HG02938 (cell line): ENCODE results near the gene SRRM1.

ENCODE experiments used
- ATAC-seq: cut with Tn5 transposase; IDR thresholded peaks from one replicate; pipeline ENCODE4 v1.9.1; 2021; ENCODE audit warnings: mild to moderate bottlenecking, moderate library complexity; ENCODE audit not compliant: unreplicated experiment

The SRRM1 gene, protein sequence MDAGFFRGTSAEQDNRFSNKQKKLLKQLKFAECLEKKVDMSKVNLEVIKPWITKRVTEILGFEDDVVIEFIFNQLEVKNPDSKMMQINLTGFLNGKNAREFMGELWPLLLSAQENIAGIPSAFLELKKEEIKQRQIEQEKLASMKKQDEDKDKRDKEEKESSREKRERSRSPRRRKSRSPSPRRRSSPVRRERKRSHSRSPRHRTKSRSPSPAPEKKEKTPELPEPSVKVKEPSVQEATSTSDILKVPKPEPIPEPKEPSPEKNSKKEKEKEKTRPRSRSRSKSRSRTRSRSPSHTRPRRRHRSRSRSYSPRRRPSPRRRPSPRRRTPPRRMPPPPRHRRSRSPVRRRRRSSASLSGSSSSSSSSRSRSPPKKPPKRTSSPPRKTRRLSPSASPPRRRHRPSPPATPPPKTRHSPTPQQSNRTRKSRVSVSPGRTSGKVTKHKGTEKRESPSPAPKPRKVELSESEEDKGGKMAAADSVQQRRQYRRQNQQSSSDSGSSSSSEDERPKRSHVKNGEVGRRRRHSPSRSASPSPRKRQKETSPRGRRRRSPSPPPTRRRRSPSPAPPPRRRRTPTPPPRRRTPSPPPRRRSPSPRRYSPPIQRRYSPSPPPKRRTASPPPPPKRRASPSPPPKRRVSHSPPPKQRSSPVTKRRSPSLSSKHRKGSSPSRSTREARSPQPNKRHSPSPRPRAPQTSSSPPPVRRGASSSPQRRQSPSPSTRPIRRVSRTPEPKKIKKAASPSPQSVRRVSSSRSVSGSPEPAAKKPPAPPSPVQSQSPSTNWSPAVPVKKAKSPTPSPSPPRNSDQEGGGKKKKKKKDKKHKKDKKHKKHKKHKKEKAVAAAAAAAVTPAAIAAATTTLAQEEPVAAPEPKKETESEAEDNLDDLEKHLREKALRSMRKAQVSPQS

DNA sequence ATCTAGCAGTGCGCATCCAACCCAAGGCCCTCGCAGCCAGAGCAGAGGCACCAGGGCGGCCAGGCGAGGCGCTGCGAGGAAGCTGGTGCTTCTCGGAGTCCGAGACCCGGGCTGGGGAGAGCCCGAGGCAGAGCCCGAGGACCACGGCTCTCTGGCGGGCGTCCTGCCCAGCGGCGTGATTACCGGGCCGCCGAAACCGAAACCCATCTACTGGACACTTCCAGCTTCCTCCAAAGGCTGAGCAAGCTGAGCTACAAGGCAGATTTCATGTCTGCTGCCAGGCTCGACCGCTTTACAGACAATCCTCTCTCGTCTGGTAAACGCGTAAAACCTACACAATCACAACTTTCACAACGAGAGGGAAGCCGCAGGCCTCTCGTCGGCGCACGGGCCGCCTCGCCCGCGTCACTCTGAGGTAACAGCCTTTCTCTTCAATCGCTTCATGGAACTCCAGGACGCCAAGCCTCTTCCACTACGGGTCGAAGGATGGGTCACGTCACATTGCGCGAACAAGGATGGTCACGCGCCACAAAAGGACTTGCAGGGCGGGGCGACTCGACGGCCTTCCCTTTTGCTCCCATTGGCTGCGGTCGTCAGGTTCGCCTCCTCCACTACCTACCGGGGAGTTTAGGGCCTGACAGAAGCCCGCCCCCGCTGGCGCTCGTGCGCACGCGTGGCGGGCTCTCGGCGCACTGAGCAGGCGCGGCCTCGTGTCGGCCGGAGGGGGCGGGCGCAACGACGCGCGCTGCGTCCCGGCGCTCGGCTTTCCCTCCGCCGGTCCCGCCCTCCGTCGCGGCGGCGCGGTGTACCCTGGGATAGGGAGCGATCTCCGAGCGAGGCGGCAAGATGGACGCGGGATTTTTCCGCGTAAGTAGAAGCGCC, at the start of gene SRRM1:
SRRM1 (plus strand) TSS at position 822 of the 882 bp plus-strand sequence; CDS start at position 847, 25 bp downstream.
- peak; percentile 91 for ATAC-seq

GRCh38 chr1:24594328-24594598, 48.8 kb upstream of the SRRM1 start:
- no peak for ATAC-seq

GRCh38 chr1:24596401-24596880, 46.7 kb upstream of the SRRM1 start:
- no peak for ATAC-seq

GRCh38 chr1:24599265-24599664, 43.8 kb upstream of the SRRM1 start:
- no peak for ATAC-seq

DNA sequence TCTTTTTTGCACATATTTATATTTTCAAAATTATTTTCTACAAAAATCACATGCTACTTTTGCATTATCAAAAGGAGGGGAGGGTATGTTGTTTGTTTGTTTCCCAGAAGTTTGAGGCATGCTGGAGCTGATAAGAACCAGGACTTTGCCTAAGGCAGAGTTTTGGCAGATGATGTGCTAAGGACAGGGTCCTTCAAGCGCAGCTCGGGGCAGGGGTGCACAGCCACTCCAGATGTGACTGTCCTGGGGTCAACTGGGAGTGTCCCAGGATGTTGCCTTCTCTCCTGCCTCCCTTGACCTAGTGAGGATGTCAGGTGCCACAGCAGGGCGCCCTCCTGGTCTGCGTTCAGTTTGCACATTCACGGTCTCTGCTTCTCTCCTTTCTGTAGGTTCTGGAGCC, 42.6 kb upstream of the SRRM1 start:
- ATAC-seq = no peak

DNA sequence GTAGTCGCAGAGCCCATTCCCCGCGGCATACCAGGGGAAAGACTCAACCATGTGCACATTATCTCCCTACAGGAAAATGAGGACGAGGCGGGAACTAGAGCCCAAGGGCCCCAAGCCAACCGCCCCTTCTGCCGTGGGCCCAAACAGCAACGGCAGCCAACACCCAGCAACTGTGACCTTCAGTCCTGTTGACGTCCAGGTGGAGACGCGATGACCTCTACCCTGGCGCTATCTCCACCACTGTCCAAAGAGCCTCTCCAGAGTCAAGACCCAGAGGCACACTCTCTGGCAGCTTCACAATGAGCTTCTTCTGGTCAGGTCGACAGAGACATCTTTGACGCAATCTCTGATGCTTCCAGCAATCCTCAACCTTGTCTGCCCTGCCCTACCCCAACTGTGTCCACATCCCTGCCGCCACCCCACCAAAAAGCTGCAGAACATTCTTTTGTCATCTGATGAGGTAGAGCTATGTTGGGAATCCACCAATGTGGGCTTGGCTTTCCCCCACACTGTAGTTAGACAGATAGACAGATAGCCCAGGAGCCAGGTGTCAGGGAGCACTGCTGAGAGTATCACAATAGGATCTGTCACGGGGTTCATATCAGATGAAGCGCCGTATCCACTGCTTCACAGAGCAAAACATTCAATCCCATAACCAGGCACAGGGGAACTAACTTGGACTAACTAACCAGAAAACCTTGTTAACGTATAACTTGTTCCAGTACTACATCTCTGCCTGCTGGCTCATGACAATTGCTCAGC, 37.4 kb upstream of the SRRM1 start:
- ATAC-seq = no peak

- no peak for ATAC-seq
These were observed 36.9 kb upstream of the SRRM1 start for GRCh38 chr1:24606296-24606605.

GRCh38 chr1:24606621-24607020, 36.5 kb upstream of the SRRM1 start:
- no peak for ATAC-seq

DNA sequence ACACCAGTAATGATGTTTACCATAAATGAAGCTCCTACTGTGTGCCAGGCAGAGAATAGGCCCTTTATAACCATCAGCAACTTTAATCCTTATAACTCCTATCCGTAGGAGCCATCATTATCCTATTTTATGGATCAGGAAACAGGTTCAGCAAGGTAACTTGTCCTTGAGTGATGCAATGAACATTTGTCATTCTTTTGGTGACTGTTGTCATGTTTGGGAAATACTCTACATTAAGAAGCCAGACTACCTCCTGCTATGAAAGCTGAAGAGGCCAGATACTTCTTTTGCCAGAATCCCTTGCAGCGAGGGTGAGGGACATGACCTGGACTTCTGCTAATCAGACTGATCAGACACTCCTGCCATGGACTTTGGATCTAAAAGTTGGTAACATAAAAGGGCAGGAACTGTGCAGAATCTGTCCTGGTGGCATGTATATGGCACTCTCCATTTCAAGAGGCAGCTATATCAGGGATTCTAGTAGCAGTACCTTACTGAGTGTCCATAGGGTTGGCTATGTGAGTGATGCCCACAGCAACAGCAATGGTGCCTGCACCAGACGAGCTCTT, 33.1 kb upstream of the SRRM1 start:
- ATAC-seq = no peak

GRCh38 chr1:24619376-24619775, 23.7 kb upstream of the SRRM1 start:
- no peak for ATAC-seq

GRCh38 chr1:24620678-24621077, 22.4 kb upstream of the SRRM1 start:
- no peak for ATAC-seq

DNA sequence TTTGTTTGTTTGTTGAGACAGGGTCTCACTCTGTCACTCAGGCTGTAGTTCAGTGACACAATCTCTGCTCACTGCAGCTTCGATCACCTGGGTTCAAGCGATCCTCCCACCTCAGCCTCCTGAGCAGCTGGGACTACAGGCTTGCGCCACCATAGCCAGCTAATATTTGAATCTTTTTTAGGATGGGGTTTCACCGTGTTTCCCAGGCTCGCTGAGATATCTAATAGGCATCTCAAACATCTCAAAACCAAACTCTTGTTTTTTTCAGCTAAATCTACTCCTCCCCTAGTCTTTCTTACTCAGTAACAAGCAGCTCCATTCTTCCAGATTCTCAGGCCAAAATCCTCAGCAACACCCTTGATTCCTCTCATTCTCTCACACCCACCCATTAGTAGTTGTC, 22.0 kb upstream of the SRRM1 start:
- no peak for ATAC-seq

DNA sequence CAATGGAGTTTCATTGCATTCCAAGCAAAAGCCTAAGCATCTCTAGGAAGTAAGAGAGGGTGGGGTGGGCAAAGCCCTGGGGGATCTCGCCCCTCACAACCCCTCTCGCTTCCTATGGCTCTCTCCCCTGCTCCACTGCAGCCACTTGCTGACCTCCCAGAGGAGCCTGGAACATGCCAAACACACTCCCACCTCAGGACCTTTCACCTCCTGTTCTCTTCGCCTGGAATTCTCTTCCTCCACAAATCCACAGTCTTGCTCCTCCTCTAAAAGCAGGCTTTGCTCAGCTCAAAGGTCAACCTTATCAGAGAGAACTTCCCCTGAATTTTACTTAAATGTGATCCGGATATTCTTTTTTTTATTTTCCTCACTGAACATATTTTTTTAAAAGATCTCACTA, 20.9 kb upstream of the SRRM1 start:
- no peak for ATAC-seq

GRCh38 chr1:24632832-24633175, 10.3 kb upstream of the SRRM1 start:
- ATAC-seq = no peak

DNA sequence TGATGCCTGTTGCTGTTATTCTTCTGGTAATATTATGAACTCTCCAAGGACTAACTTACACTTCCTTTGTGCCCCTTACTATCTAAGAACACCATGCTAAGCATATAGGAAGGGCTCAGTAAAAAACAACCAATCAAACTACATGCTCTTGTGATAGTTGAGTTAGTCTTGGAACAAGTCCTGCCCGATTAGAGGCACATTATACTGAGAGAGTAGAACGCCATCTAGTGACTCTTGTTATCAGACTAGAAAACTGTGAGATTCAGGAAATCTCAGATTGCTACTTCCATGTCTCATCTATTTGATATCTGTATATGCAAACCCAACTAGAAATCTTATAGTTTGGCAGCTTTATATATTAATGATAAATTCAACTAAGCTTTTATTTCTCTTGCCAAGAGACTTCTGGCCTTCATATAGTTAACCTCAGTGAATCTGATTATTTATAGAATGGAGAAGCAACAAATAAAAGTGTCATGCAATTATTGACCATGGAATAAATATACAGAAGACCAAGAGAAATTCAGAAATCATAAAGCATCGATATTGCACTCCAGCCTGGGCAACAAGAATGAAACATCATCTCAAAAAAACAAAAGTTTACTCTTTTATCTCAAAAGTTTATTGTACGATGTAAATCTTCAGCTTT, 7.8 kb upstream of the SRRM1 start:
- no peak for ATAC-seq

- no peak for ATAC-seq
These were observed 6.3 kb upstream of the SRRM1 start for GRCh38 chr1:24636661-24637357.

DNA sequence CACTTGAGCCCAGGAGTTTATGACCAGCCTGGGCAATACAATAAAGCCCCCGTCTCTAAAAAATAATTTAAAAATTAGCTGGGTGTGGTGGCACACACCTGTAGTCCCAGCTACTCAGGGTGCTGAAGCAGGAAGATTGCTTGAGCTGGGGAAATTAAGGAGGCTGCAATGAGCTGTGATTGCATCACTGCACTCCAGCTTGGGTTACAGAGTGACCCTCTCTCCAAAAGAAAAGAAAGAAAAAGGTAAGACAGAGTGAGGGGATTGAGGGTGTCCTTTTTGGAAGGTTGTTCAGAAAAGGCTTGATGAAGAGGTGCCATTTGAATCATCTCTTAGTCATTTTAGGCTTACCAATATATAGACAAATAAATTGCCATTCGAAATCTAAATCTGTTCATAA, 4.0 kb upstream of the SRRM1 start:
- no peak for ATAC-seq

- no peak for ATAC-seq
These were observed 3.2 kb upstream of the SRRM1 start for GRCh38 chr1:24639881-24640280.

- no peak for ATAC-seq
These were observed 2.8 kb upstream of the SRRM1 start for GRCh38 chr1:24640288-24640687.
